GDM1 (cell line): Measurements from ENCODE around the gene LRRC10B.

ENCODE experiments used
- DNase-seq: peaks from one replicate; lab custom pipeline; 2025; lab: John Stamatoyannopoulos, UW

The LRRC10B gene

DNA sequence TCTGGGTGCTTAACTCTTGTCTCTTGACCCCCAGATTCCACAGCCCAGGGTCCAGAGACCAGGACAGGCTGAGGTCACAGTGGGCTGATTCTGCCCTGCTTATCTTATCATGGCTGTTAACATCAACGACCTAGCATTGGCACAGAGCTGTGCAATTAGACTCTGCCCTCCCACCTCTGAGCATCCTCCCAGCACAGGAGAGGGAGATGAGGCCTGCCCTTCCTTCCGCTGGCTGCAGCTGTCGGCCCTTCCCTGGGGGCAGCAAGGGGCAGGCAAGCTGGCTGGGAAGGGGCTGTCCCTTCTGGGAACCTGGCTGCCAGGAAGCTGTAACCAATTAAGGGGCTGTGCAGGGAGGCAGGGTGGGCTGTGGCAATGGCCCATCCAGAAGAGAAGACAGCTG, 22.5 kb downstream of the LRRC10B start:
- no peak for DNase-seq

DNA sequence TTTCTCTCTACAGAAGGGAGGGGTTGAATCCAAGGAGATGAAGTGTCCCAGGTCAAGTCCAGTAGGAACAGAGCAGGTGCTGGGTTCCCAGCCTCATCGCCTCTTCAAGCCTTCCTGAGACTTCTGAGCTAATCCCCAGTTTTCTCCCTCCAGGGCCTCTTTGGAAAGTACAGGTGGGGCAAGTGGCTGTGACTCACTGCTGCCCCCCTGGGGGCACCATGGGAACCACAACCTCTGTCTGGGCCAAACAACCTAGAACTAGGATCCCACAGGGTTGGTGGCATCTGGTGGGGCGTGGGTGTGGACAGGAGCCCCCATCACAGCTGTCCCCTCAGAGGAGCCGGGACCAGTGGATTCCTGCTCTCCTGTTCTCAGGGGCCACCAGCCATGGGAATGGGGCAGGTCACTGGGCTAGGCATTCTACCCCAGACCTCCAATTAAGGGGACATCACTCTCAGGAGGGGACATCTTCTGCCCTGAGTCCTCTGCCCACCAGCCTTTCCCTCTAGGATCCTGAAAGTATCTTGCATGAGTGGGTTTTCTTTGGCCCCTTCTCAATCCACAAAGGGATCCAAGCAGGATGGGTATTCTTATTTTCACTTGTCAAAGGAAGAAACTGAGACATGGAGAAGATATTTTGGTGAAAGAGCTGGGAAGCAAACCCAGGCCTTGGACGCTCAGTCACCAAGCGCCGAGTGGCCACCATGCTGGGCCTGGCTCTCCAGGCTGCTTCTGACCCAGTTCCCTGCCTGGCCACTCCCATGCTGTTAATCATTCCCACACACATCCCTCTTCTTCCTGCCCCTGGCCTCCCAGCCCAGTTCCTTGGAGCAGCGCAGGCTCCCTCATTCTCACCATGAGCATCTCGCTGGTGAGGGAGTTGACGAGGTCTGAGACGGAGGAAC, 23.8 kb downstream of the LRRC10B start:
- DNase-seq: peak; percentile 5

DNA sequence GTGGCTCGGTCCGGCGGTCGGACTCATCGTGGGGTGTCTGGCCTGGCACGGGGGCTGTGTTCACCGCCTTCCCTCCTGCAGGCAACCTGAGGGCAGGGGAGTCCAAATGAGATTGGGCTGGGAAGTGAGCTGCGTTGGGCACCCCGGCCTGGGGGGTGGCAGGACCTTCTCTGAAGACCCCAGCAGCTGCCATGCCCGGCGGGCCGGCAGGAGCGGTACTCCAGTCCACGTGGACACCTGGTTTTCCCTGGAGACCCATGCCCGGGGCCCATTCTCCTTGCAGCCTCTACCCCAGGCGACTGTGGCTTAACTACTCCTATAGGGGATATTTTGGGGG, 24.5 kb downstream of the LRRC10B start:
- DNase-seq: no peak

DNA sequence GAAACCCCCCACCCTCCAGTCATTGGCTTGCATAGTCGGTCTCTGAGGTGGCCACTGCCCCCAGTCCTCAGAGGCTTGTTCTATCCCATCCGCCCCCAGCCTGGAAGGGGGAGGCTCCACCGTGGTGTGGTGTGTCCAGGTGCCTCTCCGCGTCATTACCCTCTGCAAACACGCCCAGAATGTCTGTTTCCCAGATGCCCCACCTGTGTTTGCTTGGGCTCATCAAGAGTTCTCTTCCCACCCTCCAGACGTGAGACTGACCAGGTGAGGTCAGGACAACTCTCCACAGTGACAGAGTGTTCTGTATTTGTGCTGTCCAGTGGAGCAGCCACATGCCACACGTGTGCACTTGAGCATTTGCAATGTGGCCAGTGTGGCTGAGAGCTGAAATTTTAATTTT, 24.9 kb downstream of the LRRC10B start:
- DNase-seq: no peak

DNA sequence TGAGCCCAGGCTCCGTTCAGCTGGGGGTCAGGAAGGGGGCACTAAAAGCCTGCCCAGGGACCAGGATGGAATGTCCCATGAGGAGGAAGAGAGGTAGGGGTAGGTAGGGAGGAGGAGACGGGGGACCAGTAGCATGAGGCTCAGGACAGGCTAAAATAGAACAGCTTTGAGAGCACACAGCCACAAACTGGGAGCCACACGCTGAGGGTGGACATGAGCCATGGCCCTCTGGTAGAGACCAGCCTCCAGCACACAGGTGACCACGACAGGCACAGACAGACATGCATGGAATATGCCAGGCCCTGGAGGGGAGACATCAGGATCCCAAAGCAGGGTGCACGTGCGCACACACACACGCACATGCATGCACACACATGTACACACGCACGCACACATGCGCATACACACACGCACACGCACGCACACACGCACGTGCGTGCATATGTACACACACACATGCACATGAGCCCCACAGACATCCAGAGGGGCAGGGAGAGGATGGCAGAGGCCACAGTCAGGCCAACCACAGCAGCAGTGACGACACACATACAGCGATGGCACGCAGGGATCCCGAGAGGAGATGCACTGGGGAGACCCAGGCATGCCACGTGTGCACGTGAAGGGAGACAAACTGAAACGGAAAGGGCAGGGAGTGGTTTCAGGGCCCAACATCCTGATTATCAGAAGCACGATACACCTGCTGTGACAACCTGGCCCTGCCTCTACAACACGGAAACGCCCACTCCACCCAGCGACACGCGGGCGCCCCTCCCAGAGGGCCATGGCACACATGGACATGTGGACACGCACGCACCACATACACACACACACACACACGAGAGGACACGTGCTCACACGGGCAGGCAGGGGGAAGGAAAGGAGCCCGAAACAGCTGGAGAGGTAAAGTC, 25.7 kb downstream of the LRRC10B start:
- no peak for DNase-seq

DNA sequence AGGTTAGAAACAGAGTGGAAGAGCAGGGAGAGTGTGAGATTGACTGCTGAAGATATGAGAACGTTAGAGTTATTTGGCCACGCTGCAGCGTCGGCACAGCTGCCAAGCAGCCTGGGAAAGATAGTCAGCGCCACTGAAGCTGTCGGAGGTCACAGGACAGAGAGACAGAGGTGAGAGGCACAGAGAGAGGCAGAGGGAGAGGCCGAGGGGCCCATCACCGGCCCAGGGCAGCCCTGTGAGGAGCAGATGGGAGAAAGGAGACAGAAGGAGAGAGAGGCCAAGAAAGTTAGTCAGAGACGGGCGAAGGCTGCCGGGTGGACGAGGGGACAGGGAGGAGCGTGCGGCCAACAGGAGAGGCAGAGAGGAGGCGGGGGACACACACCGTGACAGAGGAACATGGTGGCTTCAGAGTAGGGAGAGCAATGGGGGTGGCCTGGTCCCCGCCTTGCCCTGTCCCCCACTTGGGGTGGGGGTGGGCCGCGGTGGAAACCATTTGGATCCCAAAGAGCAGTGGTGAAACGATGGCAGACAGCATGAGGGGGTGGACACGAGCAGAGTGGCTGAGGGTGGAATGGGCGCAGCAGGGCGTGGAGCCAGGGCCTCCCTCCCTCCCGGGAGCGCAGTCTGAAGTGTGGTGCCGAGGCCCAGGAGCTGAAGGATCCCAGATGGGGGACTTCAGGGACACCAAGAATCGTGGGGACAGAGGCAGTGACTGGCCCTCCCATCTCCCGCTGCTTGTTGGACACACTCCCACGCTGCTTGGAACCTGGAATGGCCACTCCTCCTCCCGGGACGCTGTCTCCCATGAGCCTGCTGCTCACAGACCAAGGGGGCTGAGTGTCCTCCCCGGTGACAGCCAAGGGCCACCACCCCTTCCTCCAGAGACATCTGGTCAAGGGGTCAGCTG, 26.6 kb downstream of the LRRC10B start:
- DNase-seq: no peak

DNA sequence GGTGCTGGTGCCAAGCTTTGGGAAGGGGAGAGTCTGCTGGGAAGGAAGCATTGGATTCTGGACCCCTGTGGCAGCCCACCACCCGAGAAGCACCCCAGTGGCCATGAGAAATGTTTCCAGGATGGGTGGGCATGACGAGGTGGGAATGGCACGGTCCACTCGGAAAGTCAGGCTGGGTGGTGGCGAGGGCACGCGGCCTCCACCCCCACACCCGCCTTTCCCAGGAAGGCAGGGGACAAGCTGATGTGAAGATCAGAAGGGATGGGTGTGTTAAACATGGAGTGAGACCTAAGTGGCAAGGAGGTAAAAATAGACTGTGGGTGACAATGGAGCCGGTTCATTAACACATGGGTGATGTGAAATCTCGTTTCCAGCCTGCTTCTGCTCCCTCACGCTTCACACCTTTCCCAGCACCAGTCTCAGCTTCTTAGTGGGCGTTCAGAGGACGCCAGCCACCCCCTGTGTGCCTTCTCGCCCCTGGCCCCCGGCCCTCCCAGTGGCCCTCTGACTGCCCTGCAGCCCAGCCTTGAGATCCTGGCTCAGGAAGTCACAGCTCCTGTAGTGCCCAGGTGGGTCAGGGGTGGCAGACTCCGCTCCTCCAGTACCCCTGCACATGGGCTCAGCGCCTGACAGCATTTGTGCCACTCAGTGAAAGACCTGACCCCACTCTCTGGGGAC, 27.6 kb downstream of the LRRC10B start:
- no peak for DNase-seq

DNA sequence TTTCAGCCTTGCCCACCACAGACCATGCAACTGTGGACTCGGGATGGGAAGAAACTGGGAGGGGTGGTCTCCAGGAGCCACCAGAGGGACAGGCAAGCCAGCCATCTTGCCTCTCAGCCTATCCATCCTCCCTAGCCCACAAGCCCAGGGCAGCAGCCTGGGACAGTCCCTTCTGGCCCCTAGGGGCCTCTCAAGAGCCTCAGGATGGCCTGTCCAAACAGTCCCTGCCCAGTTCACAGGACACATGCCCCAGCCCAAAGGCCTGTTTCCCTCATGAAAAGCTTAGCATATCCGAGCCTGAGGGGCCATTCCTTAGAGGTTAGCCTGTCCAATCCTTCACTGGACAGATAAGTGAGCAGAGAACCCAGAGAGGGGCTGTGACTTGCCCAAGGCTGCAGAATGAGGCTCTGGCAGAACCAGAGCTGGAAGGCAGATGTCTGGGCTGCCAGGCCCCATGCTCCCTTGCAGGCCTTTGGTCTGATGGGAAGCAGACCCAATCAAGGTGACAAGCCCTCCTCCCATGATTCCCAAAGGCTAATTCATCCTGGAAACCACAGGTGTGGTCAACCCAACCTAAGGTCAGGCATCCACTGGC, 28.2 kb downstream of the LRRC10B start:
- DNase-seq: no peak

DNA sequence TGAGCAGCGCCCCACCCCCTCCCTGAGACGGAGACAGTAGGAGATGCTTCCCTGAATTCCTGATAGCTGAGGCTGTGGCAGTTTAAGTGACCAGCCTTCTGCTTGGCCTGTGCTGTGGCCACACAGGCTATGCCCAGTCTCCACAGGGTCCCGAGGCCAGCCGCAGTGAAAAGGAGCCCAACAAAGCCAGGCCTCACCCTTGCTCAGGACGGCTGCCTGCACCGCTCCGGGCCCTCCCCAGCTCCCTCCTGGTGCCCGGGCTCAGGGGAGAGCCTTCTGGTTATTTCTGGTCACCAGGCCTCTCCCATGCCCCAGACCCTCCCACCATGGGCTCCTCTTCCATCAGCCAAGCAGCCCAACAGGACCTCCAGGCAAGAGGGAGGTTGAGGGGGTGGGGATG, 28.8 kb downstream of the LRRC10B start:
- no peak for DNase-seq

DNA sequence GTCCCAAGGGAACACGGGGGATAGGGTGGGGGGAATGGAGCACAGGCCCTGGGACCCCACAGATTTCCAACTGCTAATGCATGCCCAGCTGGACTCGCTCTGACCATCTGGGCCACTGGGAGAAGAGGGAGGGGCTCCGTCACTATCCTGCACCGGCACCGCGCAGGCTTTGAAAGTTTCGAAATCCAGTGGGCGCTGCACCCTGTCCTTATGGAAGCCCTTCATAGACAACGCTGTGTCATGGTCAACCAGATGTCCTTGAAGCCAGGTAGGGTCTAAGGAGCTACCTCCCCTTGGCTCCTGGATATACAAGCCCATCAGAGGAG, 30.1 kb downstream of the LRRC10B start:
- DNase-seq: no peak

DNA sequence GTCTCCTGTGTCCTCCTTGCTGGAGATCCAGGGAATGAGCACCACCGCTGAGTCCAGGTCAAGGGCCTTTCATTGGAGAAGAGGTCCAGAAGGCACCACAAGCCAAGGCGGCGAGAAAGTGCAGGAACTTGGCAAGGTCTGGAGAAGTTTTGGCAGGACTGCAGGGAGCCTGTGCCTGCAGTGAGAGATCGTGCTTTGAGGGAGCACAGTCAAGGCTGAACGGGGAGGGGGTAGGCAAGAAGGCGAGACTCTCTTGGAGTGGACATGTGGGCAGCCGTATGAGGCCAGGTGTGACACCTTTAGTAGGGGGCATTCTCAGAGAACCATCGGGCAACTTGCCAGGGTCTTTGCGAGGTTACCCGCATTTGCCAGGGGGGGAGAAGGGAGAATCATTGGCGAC, 30.5 kb downstream of the LRRC10B start:
- DNase-seq: no peak

DNA sequence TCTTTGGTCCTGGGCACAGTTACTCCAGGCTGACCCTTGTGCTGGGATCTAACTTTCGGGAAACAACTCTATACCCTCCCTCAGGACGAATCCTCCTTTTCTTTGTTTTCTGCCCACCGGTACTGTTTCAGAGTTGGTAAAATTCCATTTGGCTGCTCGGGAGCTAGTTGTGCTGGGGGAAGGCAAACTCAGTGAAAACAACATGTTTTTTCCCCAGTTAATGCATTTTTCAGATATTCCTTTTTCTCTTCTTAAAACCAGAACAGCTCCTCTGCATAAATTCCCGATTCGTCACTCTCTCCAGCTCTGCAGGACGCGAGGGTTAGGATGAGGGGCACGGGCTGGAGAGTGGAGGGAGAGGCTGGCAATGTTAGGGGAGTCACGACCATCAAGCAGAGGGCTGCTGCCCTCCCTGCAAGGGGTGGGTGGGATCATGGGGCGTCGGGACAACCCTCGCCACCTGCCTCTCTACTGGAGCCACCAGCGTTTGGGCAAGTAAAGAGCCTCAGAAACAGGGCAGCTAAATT, 31.3 kb downstream of the LRRC10B start:
- no peak for DNase-seq

DNA sequence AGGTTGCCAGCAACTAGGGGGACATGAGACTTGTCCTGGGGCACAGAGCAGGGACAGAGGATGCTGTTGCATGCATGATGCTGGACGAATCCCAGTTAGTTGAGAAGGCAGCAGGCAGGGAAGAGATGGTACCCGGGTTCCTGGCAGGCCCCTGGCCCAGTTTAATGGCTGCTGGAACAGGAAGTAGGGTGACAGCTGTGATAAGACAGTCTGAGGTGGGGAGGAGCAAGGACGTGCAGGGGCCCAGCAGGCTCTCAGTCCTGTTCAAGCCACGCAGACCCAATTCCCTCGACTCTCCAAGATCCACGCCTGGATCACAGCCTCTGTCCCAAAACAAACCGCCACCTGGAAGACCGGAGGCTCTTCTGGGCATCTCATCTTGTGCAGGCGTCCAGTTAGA, 32.0 kb downstream of the LRRC10B start:
- no peak for DNase-seq

DNA sequence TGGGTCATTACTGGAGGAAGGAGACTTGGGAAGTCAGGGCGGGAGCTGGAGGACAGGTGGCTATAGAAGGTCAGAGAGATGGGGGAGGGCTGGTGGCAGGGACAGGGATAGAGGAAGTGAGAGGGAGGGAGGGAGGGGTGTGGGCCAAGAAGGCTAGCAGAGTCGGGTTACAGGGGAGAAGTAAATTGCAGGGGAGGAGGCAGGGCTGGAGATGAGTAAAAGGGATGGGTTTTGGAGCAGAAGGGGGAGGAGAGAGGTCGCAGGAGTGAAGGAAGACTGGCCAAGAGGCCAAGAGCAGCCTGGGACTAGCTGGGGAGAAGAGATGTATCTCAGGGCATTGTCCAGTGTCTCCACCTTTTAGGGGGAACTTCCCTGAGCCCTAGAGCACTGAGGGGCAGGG, 33.0 kb downstream of the LRRC10B start:
- no peak for DNase-seq

DNA sequence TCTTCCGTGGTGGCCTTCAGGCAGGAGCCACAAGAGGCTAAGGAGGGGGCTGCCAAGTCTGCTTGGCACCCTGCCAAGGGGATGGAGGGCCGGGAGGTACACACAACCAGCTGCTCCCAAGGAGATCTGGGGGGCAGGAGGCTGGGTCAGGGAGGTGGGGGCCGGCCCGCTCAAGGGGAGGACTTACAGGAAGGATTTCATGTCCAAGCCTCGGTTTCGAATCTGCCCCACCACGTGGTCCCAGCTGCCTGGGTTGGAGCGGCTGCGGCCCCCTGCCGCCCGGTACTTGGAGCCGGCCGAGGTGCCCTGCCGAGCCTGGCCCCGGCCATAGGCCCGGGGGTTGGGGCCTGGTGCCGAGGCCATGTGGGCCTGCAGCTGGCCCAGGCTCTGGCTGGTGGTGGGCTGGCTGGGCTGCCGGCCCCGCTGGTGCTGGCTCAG, 33.5 kb downstream of the LRRC10B start:
- DNase-seq: no peak

DNA sequence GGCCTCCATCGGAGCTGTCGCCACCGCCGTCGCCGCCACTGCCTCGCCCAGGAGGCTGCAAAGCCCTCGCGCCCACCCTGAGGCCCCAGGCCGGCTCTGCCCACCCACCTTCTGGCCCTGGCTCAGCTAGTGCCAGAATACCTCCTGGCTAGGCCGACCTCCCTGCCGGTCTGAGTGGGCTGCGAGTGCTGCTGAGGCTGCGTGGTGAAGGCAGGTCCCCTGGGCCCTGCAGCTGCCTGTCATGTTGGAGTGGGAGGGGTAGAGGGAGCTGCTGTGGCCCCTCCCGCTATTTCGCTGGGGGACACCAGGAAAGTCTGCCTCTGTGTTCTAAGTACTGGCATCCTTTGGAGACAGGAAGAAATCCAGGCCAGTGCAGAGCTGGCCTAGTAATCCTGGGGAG, 34.2 kb downstream of the LRRC10B start:
- DNase-seq: no peak

DNA sequence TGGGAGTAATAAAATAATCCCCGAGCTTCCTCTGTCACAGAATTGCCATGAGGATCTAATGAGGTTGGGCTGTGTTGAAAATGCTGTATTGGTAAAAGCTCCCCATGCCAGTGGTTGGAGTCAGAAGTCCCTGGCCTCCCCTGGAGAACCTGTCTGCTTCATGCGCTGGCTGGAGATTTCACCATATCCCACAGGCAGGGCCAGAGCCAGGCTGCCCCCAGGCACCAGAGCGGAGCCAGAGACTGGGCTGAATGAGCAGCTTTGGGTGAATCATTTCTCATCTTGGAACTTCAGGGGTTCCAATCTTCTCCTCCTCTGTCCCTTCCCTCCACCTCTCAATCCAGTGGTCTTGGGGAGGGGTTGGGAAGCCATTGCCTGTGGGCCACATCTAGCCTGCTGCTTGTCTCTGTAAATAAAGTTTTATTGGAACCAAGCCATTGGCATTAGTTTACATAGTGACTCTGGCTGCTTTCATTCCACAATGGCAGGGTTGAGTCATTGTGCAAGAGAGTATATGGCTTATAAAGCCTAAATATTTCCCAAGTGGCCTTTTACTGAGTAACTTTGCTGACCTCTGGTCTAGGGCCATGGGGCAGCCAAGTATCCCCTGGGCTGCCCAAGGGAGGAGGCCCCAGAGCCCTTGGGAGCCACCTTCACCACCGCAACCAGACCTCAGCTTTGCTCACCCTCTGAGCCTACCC, 35.2 kb downstream of the LRRC10B start:
- DNase-seq: no peak

DNA sequence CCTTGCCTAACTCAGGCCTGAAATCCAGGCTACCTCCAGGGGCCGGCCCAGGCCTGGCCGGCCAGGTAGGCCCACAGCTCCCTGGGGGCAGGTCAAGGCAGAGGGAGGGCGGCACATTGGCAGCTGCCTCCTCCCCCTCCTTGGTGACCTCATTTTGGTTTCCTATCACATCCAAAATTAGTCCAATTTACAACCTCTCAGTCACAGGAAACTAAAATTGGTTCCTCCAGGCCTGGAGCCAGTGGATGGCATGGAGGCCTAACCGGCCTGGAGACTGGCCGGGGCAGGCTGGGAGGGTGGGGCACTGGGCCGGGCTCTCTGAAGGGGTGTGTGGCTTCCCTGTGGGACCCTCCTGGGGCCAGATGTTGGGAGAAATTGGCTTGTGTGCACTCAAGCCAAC, 35.9 kb downstream of the LRRC10B start:
- no peak for DNase-seq

DNA sequence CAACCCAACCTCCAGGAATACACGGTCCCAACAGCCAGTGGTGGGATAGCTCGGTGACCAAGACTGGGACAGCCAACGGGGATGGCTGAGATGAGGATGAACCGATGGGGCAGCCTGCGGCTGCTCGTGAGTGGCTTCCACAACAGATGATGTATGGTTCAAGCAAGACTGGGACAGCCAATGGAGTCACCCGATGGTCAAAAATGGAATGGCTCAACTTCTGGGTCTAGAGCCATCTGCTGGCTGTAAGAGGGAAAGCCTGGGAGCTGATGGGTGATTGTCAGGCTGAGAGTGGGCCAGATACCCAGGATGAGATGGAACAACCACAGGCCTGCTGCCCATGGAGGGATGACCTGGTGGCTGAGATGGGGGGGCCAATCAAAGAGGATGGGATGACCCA, 36.8 kb downstream of the LRRC10B start:
- no peak for DNase-seq

DNA sequence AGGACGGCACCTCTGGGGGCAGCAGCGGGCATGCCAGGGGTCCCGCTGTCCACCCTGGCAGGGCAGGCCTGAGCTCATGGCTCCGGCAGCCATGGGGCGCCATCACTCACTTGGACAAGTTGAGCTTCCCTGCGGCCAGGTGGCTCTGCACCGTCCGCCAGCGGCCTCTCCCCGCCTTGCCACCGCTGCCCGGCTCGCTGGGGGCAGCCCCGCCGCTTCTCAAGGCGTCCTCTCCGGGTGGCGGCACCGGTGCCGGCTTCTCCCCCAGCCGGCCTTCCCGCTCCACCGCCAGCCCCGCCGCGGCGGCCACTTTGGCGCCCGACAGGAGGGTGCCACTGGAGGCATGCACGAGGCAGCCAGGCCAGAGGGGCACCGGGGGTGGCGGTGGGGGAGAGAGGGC, 37.4 kb downstream of the LRRC10B start:
- no peak for DNase-seq
